HEK293 (cell line): ENCODE measurements around the gene FAM174B.

Experiments used
- CTCF ChIA-PET: fragments of 350-600 bp; formaldehyde crosslinking; extraction: SDS; loops from one replicate; lab custom pipeline; 2021; ENCODE audit warnings: antibody characterized with exemption; lab: Yijun Ruan, JAX
- POLR2A ChIA-PET: fragments of 300-600 bp; formaldehyde crosslinking; extraction: SDS; loops from one replicate; lab custom pipeline; 2020; ENCODE audit warnings: antibody characterized with exemption, inconsistent platforms; lab: Yijun Ruan, JAX
- H3K27ac ChIP-seq: fragments of 200-500 bp; sonication (Bioruptor generic); 2 replicates; pipeline ENCODE4 v1.5.1; 2014; ENCODE audit warnings: low read depth, low read length, control low read depth, inconsistent platforms; ENCODE audit errors: extremely low read depth
- H3K36me3 ChIP-seq, 2 experiments: fragments of 200-500 bp in 1 of 2; sonication (Bioruptor generic) in 1 of 2; 1 replicate in 1 of 2; 2 replicates in 1 of 2; pipeline ENCODE4 v1.5.1; 2014 to 2017; ENCODE audit warnings: inconsistent platforms in 2 of 2, low read length in 2 of 2; ENCODE audit not compliant: control insufficient read depth in 2 of 2, insufficient read depth in 1 of 2
- H3K4me1 ChIP-seq: fragments of 200-500 bp; sonication (Bioruptor generic); 2 replicates; pipeline ENCODE4 v1.5.1; 2014; ENCODE audit warnings: mild to moderate bottlenecking, low read length, inconsistent platforms; ENCODE audit not compliant: control insufficient read depth, insufficient read depth
- H3K4me3 ChIP-seq: 2 replicates; pipeline ENCODE4 v1.5.1; 2011; ENCODE audit warnings: low read depth, mild to moderate bottlenecking, control low read depth, low read length, moderate library complexity
- H3K9me3 ChIP-seq: fragments of 200-500 bp; sonication (Bioruptor generic); 2 replicates; pipeline ENCODE4 v1.5.1; 2014; ENCODE audit warnings: low read depth, low read length, inconsistent platforms; ENCODE audit not compliant: control insufficient read depth, insufficient read depth
- AEBP2 ChIP-seq: fragments of 450-650 bp; formaldehyde crosslinking; IDR thresholded peaks from 2 replicates; pipeline ENCODE4 v1.5.1; 2016; ENCODE audit warnings: missing biosample characterization, missing genetic modification characterization, borderline replicate concordance
- BCL11A ChIP-seq: fragments of 450-650 bp; formaldehyde crosslinking; IDR thresholded peaks from 2 replicates; pipeline ENCODE4 v1.5.1; 2016; ENCODE audit warnings: low read depth, missing biosample characterization, missing genetic modification characterization
- CTCF ChIP-seq: fragments of 450-650 bp; formaldehyde crosslinking; IDR thresholded peaks from 2 replicates; pipeline ENCODE4 v1.5.1; 2016; ENCODE audit warnings: missing biosample characterization, missing genetic modification characterization
- IKZF3 ChIP-seq: fragments of 450-650 bp; IDR thresholded peaks from 2 replicates; pipeline ENCODE4 v1.5.0; 2018; ENCODE audit warnings: missing biosample characterization, mild to moderate bottlenecking, missing genetic modification characterization, moderate library complexity
- MYNN ChIP-seq: fragments of 450-650 bp; formaldehyde crosslinking; IDR thresholded peaks from 2 replicates; pipeline ENCODE4 v1.5.1; 2016; ENCODE audit warnings: missing biosample characterization, missing genetic modification characterization, borderline replicate concordance
- ZBTB1 ChIP-seq: fragments of 450-650 bp; formaldehyde crosslinking; IDR thresholded peaks from 2 replicates; pipeline ENCODE4 v1.5.1; 2016; ENCODE audit warnings: missing biosample characterization, missing genetic modification characterization
- ZBTB8A ChIP-seq: fragments of 450-650 bp; formaldehyde crosslinking; IDR thresholded peaks from 2 replicates; pipeline ENCODE4 v1.5.1; 2016; ENCODE audit warnings: missing biosample characterization, missing genetic modification characterization
- ZNF112 ChIP-seq: fragments of 450-650 bp; formaldehyde crosslinking; IDR thresholded peaks from 2 replicates; pipeline ENCODE4 v1.5.0; 2017; ENCODE audit warnings: missing biosample characterization, missing genetic modification characterization
- ZNF114 ChIP-seq: fragments of 450-650 bp; formaldehyde crosslinking; IDR thresholded peaks from 2 replicates; pipeline ENCODE4 v1.5.0; 2017; ENCODE audit warnings: missing biosample characterization, missing genetic modification characterization
- ZNF133 ChIP-seq: fragments of 450-650 bp; formaldehyde crosslinking; IDR thresholded peaks from 2 replicates; pipeline ENCODE4 v1.5.1; 2016; ENCODE audit warnings: missing biosample characterization, missing genetic modification characterization
- ZNF138 ChIP-seq: fragments of 450-650 bp; formaldehyde crosslinking; IDR thresholded peaks from 2 replicates; pipeline ENCODE4 v1.5.1; 2016; ENCODE audit warnings: missing biosample characterization, missing genetic modification characterization, borderline replicate concordance
- ZNF155 ChIP-seq: fragments of 450-650 bp; formaldehyde crosslinking; IDR thresholded peaks from 2 replicates; pipeline ENCODE4 v1.5.1; 2016; ENCODE audit warnings: missing biosample characterization, missing genetic modification characterization
- ZNF175 ChIP-seq: fragments of 450-650 bp; formaldehyde crosslinking; IDR thresholded peaks from 2 replicates; pipeline ENCODE4 v1.5.1; 2016; ENCODE audit warnings: missing biosample characterization, missing genetic modification characterization
- ZNF184 ChIP-seq: fragments of 450-650 bp; IDR thresholded peaks from 2 replicates; pipeline ENCODE4 v1.5.1; 2018; ENCODE audit warnings: missing biosample characterization, mild to moderate bottlenecking, missing genetic modification characterization
- ZNF202 ChIP-seq: fragments of 450-650 bp; formaldehyde crosslinking; IDR thresholded peaks from 2 replicates; pipeline ENCODE4 v1.5.1; 2016; ENCODE audit warnings: missing biosample characterization, missing genetic modification characterization, borderline replicate concordance
- ZNF221 ChIP-seq: fragments of 450-650 bp; formaldehyde crosslinking; IDR thresholded peaks from 2 replicates; pipeline ENCODE4 v1.5.1; 2017; ENCODE audit warnings: missing biosample characterization, missing genetic modification characterization, borderline replicate concordance
- ZNF239 ChIP-seq: fragments of 450-650 bp; formaldehyde crosslinking; IDR thresholded peaks from 2 replicates; pipeline ENCODE4 v1.5.1; 2016; ENCODE audit warnings: missing biosample characterization, missing genetic modification characterization
- ZNF24 ChIP-seq: fragments of 450-650 bp; formaldehyde crosslinking; IDR thresholded peaks from 2 replicates; pipeline ENCODE4 v1.5.1; 2016; ENCODE audit warnings: missing biosample characterization, missing genetic modification characterization
- ZNF248 ChIP-seq: fragments of 450-650 bp; formaldehyde crosslinking; IDR thresholded peaks from 2 replicates; pipeline ENCODE4 v1.5.1; 2017; ENCODE audit warnings: missing biosample characterization, missing genetic modification characterization
- ZNF292 ChIP-seq: fragments of 450-650 bp; formaldehyde crosslinking; IDR thresholded peaks from 2 replicates; pipeline ENCODE4 v1.5.1; 2016; ENCODE audit warnings: low read depth, missing biosample characterization, missing genetic modification characterization, borderline replicate concordance
- ZNF416 ChIP-seq: fragments of 450-650 bp; formaldehyde crosslinking; IDR thresholded peaks from 2 replicates; pipeline ENCODE4 v1.5.1; 2016; ENCODE audit warnings: missing biosample characterization, missing genetic modification characterization
- ZNF488 ChIP-seq: fragments of 450-650 bp; formaldehyde crosslinking; IDR thresholded peaks from 2 replicates; pipeline ENCODE4 v1.5.1; 2016; ENCODE audit warnings: missing biosample characterization, missing genetic modification characterization
- ZNF530 ChIP-seq: fragments of 450-650 bp; formaldehyde crosslinking; IDR thresholded peaks from 2 replicates; pipeline ENCODE4 v1.5.1; 2016; ENCODE audit warnings: low read depth, missing biosample characterization, missing genetic modification characterization
- ZNF560 ChIP-seq: fragments of 450-650 bp; formaldehyde crosslinking; IDR thresholded peaks from 2 replicates; pipeline ENCODE4 v1.5.1; 2017; ENCODE audit warnings: missing biosample characterization, missing genetic modification characterization, borderline replicate concordance
- ZNF629 ChIP-seq: fragments of 450-650 bp; formaldehyde crosslinking; IDR thresholded peaks from 2 replicates; pipeline ENCODE4 v1.5.1; 2017; ENCODE audit warnings: missing biosample characterization, missing genetic modification characterization
- ZNF645 ChIP-seq: fragments of 450-650 bp; formaldehyde crosslinking; IDR thresholded peaks from 2 replicates; pipeline ENCODE4; 2016; ENCODE audit warnings: missing biosample characterization, missing genetic modification characterization
- ZNF654 ChIP-seq: fragments of 450-650 bp; formaldehyde crosslinking; IDR thresholded peaks from 2 replicates; pipeline ENCODE4 v1.5.1; 2016; ENCODE audit warnings: low read depth, missing biosample characterization, missing genetic modification characterization
- ZNF76 ChIP-seq: fragments of 450-650 bp; formaldehyde crosslinking; IDR thresholded peaks from 2 replicates; pipeline ENCODE4; 2016; ENCODE audit warnings: low read depth, missing biosample characterization, missing genetic modification characterization, borderline replicate concordance
- ZNF843 ChIP-seq: fragments of 450-650 bp; formaldehyde crosslinking; IDR thresholded peaks from 2 replicates; pipeline ENCODE4 v1.5.1; 2016; ENCODE audit warnings: missing biosample characterization, missing genetic modification characterization
- TF ChIP-seq, protein P1 (sequence below): fragments of 450-650 bp; formaldehyde crosslinking; IDR thresholded peaks from 2 replicates; pipeline ENCODE4 v1.5.1; 2016; ENCODE audit warnings: missing biosample characterization, missing genetic modification characterization

The FAM174B gene

DNA sequence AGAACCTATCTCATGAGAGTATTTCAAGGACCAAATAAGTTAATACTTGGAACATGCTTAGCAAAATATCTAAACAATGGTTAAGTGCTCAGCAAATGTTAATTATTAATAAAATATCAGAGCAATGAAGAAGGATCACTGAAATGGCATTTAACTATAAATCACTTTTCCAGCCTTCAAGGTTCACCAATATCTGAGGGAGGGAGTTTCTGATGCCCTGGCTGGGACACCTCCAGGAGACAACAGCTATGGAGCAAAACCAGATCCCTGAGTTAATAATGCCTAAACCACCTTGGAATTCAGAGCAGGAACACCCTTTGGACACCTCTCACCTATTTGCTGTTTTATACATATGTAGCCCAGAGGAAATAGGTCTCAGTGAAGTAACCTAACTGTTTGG lies 6.4 kb upstream of the FAM174B start (continued):
- no peak for TF ChIP-seq AEBP2
- TF ChIP-seq ZNF654 (tag by site-specific recombination) = no peak
- no peak for TF ChIP-seq ZBTB1
- no peak for TF ChIP-seq ZNF248 (tag by site-specific recombination)
- TF ChIP-seq ZNF629 (tag by site-specific recombination) = no peak
- TF ChIP-seq CTCF (tag by site-specific recombination) = no peak

DNA sequence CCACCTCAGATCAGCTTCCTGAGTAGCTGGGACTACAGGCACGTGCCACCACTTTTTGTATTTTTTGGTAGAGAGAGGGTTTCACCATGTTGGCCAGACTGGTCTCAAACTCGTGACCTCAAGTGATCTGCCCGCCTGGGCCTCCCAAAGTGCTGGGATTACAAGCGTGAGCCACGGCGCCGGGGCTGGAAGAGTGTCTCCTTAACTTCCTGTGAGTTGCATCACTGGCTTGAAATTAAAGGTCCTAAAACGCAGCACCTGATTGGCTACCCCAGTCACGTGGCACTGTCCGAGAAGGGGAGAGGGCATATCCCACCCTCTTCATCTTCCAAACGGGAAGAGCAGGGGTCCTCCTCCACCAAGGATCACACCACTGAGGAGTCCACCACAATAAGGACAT lies 5.5 kb upstream of the FAM174B start:
- TF ChIP-seq ZBTB8A (tag by site-specific recombination) (no peak), ZNF488 (tag by site-specific recombination) (no peak), ZNF221 (tag by site-specific recombination) (no peak), ZNF560 (tag by site-specific recombination) (no peak), ZNF202 (tag by site-specific recombination) (no peak), ZNF843 (tag by site-specific recombination) (no peak), IKZF3 (no peak), ZNF292 (tag by site-specific recombination) (no peak), ZNF175 (tag by site-specific recombination) (no peak), ZNF184 (tag by site-specific recombination) (no peak), ZNF112 (tag by site-specific recombination) (no peak), ZNF133 (no peak), ZNF24 (no peak), ZNF416 (no peak), ZNF76 (tag by site-specific recombination) (no peak)
- Histone ChIP-seq H3K9me3 (no peaks in the 10 kb centered on the region), H3K36me3 (no peaks in the 10 kb centered on the region), H3K27ac (no peak overlapping the region), H3K4me1 (peaks cover 9% of the 10 kb centered on the region), H3K4me3 (no peak overlapping the region)
- ChIA-PET CTCF (no interaction called here), POLR2A (no interaction called here)

- Histone ChIP-seq H3K27ac (no peak overlapping the region), H3K4me1 (no peaks in the 10 kb centered on the region), H3K9me3 (no peaks in the 10 kb centered on the region), H3K4me3 (no peak overlapping the region), H3K36me3 (peaks cover 0 to under 1% of the 10 kb centered on the region in 2 experiments; a peak in 1 of 3 replicates)
- CTCF ChIA-PET = interaction anchor here (0.6 kb wide), 2 partner anchors 34 to 131 kb away, joined by 3 to 6 read pairs; no protein-coding TSS in a partner anchor
- POLR2A ChIA-PET = no interaction called here
- TF ChIP-seq ZNF112 (tag by site-specific recombination) = no peak
- TF ChIP-seq, protein P1, sequence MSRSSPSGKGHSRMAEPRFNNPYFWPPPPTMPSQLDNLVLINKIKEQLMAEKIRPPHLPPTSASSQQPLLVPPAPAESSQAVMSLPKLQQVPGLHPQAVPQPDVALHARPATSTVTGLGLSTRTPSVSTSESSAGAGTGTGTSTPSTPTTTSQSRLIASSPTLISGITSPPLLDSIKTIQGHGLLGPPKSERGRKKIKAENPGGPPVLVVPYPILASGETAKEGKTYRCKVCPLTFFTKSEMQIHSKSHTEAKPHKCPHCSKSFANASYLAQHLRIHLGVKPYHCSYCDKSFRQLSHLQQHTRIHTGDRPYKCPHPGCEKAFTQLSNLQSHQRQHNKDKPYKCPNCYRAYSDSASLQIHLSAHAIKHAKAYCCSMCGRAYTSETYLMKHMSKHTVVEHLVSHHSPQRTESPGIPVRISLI (tag by site-specific recombination) = no peak
- TF ChIP-seq ZNF114 (tag by site-specific recombination) = no peak
- TF ChIP-seq IKZF3 = no peak
- TF ChIP-seq ZNF645 (tag by site-specific recombination) = no peak
- TF ChIP-seq ZNF292 (tag by site-specific recombination) = no peak
- no peak for TF ChIP-seq ZNF138 (tag by site-specific recombination)
- no peak for TF ChIP-seq ZNF239 (tag by site-specific recombination)
- TF ChIP-seq MYNN (tag by site-specific recombination) = no peak
- no peak for TF ChIP-seq ZNF155 (tag by site-specific recombination)
- no peak for TF ChIP-seq ZNF530
- TF ChIP-seq ZNF202 (tag by site-specific recombination) = no peak
- no peak for TF ChIP-seq BCL11A (tag by site-specific recombination)
- no peak for TF ChIP-seq ZNF184 (tag by site-specific recombination)
Measured at GRCh38 chr15:92657486-92657885, 1.9 kb upstream of the FAM174B start.
